Fibroblast of lung (primary cell): Measurements from ENCODE around the gene CDKAL1.

Source experiments
- EZH2 ChIP-seq: IDR thresholded peaks from 2 replicates; pipeline ENCODE4 v1.5.1; 2012; ENCODE audit warnings: low read length, control low read depth, mild to moderate bottlenecking; ENCODE audit errors: missing control alignments
- TF ChIP-seq, protein P1 (sequence below), 2 donors: IDR thresholded peaks in 1 of 2; conservative IDR thresholded peaks in 1 of 2; 1 replicate in 1 of 2; 2 replicates in 1 of 2; pipeline ENCODE4 v1.5.1; 2011 to 2012; ENCODE audit warnings: low read length in 2 of 2, control low read depth in 1 of 2, inconsistent platforms in 1 of 2, low read depth in 1 of 2, mild to moderate bottlenecking in 1 of 2

DNA sequence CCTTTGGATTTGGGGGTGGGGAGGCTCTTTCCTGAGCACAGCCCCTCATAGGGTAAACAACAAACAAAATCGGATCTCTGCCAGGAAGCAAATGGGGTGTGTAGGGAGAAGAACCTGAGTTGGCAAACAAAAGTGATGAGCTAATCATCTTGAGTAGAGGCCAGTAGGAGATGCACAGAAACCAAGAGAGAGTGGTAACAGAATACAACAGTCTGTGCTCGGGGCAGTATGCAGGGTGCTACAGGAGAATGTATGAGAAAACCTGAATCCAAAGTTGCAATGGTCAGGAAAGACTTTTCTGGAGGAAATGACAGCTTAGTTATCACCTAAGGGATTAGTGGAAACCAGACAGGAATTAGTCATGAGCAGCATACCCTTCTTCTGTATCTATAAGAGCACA lies 177.8 kb downstream of the CDKAL1 start:
- TF ChIP-seq, protein P1, sequence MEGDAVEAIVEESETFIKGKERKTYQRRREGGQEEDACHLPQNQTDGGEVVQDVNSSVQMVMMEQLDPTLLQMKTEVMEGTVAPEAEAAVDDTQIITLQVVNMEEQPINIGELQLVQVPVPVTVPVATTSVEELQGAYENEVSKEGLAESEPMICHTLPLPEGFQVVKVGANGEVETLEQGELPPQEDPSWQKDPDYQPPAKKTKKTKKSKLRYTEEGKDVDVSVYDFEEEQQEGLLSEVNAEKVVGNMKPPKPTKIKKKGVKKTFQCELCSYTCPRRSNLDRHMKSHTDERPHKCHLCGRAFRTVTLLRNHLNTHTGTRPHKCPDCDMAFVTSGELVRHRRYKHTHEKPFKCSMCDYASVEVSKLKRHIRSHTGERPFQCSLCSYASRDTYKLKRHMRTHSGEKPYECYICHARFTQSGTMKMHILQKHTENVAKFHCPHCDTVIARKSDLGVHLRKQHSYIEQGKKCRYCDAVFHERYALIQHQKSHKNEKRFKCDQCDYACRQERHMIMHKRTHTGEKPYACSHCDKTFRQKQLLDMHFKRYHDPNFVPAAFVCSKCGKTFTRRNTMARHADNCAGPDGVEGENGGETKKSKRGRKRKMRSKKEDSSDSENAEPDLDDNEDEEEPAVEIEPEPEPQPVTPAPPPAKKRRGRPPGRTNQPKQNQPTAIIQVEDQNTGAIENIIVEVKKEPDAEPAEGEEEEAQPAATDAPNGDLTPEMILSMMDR (conservative IDR thresholded peaks at IDR 0.05 in 1 of 2, IDR thresholded peaks at IDR 0.05 in 1 of 2; ENCODE audit: low read depth in 1 of 2, low read length in 2 of 2) = no peak
- no peak for TF ChIP-seq EZH2
